ENCODE results near the gene CCDC134. TPM values are rescaled to one million over a fixed set of nuclear protein-coding genes. Genes with fewer than 3 reads are reported as not detected.

The CCDC134 gene
- total and polyA plus RNA-seq, 9 of the 15 experiments (the other 6 are each of a cell fraction or from before 2014, with no cell fraction given): 0.56 to 11.9 (median 5.3) TPM

GRCh38 chr22:41815716-41816115 is 15.2 kb downstream of the CCDC134 start (continued):
- TF ChIP-seq, protein P1, sequence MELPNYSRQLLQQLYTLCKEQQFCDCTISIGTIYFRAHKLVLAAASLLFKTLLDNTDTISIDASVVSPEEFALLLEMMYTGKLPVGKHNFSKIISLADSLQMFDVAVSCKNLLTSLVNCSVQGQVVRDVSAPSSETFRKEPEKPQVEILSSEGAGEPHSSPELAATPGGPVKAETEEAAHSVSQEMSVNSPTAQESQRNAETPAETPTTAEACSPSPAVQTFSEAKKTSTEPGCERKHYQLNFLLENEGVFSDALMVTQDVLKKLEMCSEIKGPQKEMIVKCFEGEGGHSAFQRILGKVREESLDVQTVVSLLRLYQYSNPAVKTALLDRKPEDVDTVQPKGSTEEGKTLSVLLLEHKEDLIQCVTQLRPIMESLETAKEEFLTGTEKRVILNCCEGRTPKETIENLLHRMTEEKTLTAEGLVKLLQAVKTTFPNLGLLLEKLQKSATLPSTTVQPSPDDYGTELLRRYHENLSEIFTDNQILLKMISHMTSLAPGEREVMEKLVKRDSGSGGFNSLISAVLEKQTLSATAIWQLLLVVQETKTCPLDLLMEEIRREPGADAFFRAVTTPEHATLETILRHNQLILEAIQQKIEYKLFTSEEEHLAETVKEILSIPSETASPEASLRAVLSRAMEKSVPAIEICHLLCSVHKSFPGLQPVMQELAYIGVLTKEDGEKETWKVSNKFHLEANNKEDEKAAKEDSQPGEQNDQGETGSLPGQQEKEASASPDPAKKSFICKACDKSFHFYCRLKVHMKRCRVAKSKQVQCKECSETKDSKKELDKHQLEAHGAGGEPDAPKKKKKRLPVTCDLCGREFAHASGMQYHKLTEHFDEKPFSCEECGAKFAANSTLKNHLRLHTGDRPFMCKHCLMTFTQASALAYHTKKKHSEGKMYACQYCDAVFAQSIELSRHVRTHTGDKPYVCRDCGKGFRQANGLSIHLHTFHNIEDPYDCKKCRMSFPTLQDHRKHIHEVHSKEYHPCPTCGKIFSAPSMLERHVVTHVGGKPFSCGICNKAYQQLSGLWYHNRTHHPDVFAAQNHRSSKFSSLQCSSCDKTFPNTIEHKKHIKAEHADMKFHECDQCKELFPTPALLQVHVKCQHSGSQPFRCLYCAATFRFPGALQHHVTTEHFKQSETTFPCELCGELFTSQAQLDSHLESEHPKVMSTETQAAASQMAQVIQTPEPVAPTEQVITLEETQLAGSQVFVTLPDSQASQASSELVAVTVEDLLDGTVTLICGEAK (IDR thresholded peaks at IDR 0.05): no peak
- TF ChIP-seq, protein P1 (CRISPR knock-in tag; IDR thresholded peaks at IDR 0.05): no peak
- TF ChIP-seq TAF1 (IDR thresholded peaks at IDR 0.05; ENCODE audit: control insufficient read depth, extremely low read depth, insufficient read depth, low read length, severe bottlenecking) (no peak), CAMTA2 (CRISPR knock-in tag; conservative IDR thresholded peaks at IDR 0.05) (no peak), ZNF76 (CRISPR knock-in tag; IDR thresholded peaks at IDR 0.05; ENCODE audit: borderline replicate concordance) (no peak)

Measured in K562 (cell line).